ENCODE results near the gene SLC45A1. TPM values are rescaled to one million over a fixed set of nuclear protein-coding genes. Genes with fewer than 3 reads are reported as not detected.

SLC45A1 gene
- total RNA-seq, 1 donor from 2014 or later: 0.51 TPM

DNA sequence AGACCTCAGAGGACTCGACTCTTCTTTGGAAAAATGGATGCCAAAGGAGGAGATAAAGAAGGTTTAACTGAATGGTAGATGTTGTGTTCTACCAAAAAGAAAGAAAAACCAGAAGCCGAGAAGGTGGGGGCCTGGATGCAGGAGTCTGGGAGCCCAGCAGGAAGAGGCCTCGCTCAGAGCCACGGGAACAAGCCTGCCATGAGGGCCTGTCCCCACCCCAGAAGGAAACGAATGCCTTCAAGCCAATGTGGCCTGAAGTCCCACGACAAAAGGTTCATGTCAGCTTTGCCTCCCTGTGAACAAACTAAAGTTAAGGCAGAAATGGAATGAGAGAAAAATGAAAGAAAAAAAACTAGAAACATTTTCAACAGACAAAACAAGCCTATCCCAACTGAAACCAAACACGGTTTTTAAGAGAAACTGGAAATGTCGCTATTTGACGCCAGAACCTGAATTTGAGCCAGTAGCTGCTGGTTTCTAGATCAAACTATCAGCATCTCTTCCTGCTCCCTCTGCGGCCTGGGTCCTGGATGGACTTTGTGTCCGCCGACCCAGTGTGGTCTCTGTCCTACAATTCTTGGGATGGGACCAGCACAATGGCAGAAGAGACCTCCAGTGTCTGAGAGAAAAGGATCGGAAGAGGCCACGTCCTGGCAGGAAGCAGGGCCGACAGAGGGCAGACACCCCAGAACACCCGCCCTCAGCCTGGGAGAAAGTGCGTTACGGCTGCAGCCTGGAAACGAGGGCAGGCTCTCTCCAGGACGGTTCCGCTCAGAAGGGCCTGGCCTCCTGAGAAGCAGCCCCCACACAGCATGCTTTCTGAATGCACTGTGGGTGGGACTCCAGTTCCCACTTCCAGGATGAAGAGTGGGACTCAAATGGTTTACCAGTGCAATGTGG lies 35.2 kb downstream of the SLC45A1 start:
- DNase-seq (ENCODE audit: low read depth in 2 of 2): no peak

DNA sequence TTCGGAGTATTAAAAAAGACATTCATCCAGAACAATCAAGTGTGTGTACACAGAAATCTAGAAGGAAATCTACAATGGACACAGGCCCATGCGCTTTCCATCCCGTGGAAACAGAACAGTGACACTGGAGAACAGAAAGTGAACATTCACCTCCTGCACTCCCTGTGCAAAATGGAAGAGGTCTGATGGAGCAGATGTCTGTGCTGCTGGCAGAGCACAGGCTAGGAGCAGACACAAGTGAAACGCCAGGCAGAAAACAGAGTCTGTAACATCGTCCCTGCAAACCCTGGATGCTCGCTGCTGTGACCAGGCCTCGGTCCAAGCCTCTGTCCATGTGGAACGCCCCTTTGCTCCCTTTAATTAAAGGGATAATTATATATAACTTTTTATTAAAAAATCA lies 36.1 kb downstream of the SLC45A1 start:
- no peak for DNase-seq (ENCODE audit: low read depth in 2 of 2)

DNA sequence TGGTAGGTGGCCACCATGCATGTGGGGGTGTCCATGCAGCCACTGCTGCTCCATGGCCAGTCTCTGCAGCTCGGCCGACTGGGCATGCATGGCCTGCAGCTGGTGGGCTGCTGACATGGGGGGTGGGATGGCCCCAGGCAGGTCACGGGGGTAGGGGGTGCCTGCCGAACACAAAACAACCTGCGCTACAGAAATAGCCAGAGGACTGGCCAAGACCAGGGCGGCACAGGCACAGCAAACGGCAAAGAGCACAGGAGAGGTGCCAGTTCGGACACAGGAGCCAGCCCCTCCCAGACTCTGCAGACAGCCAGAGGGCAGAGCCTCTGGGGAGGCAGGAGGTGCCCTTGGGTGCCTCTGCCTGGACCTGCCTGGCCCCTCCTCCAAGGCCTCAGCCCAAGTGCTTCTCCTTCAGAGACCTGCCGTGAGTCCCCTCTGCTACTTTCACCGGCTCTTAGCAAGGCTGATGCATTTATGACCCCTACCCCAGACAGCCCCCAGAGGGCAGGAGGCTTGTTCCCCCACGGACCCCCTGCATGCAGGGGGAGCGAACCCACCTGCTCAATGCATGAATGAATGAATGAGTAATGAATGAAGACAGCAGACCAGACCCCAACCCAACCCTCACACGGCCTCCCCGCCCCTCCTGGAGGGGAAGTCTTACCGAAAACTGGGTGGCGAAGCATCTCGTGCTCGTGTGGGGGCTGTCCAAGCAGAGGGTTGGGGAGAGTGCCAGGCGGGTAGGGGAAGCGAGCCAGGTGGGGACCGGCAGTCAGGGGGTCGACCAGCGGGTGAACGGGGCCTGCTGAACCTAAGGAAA lies 37.7 kb downstream of the SLC45A1 start:
- DNase-seq (ENCODE audit: low read depth in 2 of 2): no peak

DNA sequence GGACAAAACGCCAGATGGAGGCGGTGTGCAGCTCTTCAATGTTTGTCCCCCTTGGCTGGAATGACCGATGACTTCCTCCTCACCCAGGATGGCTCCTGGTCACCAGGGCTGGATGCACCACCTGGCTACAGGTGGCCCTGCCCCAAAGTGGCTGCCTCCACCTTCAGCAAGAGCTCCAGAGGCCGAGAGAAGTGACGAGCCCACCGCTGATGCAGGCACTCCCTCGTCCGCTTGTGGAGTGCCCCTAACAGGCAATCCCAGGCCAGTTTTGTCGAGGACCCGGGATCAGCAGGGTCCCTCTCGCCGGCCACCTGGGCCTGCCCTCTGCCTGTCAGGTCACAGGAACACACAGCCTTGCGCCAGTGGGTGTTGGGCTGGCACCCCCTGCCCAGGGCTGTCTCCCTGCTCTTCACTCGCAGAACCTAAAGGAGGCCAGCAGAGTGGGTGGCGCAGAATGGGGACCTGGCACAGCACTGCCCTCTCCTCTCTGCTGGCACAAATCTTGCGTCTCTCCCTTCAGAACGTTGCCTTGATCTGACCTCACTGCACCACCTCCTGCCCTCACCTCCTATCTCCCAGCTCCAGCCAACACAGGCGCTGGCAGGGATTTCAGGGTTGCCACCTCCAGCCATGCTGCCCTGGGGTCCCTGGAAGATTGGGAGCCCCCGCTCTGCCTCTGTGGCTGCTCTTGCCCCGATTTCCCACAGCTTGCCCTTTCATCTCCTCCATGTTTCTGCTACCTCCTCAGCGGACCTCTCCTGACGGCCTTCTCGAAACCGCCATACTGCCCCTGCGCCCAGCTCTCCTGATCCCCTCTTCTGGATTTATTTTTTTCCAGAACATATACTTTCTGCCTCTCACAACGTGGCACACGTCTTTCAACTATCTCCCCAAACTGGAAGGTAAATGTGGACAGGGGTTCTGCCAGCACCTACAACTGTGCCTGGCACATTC lies 38.6 kb downstream of the SLC45A1 start:
- no peak for DNase-seq (ENCODE audit: low read depth in 2 of 2)

DNA sequence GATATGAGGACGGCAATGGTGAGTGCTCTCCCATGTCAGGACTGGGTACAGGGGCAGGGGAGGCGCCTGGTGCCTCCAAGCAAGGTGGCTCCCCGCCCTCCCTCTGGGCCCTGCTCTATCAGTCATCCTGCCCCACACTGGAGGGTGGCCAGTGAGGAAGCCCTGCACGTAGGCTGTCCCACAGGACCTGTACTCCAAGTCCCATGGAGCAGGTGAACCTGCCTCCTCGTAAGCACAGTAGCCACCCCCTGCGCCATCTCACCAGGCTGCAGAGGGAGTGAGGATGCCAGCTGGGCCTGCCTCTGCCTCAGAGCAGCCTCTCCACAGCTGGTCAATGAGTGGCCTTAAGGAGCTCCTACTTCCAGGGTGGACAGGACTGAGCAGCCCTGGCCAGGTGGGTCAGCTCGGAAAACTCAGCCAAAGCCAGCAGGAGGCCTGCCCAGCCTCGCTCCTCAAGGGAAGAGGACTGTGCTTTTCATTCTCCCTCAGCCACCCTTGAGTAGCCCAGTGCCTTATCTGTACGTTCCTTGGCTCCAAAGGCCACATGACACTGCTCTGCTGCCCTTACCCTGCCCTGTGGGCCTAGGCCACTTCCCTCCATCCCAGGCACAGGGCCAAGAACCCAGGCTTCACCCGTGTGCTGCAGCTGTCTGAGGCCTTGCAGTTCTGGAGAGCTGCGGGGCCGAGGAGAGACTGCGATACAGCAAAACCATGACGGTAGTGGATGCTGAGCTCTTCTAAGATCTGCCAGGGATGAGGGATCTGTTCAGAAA lies 39.6 kb downstream of the SLC45A1 start:
- DNase-seq (ENCODE audit: low read depth in 2 of 2): no peak

DNA sequence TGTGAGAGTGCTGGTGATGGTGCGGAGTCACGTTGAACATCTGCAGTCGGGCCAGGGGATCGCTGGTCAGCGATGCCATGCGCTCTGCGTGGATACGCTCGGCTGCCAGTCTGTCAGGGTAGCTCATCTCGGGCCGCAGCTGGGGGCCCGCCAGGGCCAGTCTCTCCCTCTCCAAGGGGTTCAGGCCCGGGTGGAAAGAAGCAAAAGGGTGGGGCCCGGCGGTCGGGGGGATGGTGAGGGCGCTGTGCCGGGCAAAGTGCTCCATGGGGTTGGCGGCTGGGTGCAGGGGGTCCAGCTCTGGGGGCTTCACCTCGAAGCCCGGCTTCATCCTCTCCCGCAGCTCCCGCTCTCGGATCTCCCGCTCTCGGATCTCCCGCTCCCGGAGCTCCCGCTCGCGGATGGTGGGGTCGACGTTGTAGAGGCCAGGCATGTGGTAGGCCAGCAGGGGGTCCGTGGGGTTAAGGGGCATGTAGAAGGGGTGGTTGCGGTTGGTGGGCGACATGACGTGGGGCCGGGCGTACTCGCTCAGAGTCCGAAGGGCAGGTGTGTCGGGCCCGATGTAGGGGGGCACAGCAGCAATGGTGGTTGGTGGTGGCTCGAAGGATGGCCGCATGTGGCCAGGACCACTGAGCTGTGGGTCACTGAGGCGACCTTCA lies 40.5 kb downstream of the SLC45A1 start:
- no peak for DNase-seq (ENCODE audit: low read depth in 2 of 2)

DNA sequence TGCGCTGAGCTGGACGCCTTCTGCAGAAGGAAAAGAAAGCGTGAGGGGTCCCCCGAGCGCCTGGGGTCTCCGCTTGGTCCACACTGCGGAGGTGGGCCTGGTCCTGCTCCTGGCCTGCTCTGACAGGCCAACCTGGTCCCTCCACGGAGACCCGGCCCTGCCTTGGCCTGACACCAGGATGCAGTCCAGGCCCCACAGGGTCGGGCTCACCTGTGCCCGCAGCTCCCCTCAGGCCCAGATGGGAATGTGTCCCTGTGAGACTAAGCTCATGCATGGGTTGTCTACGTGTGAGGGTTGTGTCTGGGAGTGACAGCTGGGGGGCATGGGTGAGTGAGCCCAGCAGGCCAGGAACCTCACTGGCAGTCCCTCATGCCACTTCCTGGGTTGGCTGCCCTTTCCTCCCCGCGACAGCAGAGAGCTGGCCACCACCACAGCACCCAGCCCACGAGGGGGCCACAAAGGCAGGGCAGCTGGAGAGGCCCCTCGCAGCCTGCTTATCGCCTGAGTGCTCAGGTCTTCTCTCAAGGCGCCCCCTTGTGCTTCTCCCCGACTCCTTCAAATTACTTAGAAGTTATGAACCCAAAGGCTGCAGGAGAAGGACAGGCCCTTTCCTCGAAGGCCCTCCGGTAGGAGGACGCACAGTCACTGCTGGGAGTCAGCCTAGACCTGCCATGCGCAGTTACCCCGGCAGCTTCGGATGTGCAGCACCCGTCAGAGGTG lies 41.1 kb downstream of the SLC45A1 start:
- DNase-seq (ENCODE audit: low read depth in 2 of 2): no peak

DNA sequence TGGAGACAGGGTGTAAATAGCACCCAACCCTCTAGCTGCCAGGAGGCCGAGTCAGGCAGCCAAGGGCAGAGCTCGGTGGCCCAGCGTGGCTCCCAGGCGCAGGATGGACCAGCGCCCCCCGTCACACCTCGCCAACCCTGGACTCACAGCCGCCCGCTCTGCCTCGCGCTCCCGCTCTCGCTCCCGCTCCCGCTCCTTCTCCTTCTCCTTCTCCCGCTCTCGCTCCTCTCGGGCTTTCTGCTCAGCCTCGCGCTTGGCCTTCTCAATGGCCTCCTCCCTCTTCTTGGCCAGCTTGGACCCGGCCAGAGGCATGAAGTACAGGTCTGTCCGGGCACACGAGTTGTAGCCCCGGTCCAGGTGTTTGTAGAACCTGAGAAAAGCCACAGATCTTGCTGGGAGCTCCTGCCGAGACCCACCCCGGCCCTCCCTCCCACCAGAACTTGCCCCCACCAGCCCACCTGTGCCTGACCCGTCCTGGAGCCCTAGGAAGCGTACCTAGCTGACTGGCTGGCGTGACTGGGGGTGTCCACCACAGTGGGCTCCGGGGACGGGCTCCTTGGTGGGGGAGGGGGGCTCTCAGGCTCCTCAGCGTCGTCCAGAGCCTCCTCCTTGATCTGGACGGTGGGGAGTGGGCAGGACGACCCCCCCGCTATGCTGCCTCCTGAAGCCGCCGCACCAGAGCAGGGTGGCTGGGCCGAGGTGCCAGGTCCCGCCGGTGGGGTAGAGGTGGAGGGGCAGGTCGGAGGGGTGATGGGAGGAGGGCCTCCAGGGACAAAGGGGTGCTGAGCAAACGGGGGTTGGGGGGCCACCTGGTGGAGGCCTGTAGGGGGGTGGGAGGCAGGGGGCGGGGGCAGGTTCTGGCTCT lies 41.9 kb downstream of the SLC45A1 start:
- no peak for DNase-seq (ENCODE audit: low read depth in 2 of 2)

DNA sequence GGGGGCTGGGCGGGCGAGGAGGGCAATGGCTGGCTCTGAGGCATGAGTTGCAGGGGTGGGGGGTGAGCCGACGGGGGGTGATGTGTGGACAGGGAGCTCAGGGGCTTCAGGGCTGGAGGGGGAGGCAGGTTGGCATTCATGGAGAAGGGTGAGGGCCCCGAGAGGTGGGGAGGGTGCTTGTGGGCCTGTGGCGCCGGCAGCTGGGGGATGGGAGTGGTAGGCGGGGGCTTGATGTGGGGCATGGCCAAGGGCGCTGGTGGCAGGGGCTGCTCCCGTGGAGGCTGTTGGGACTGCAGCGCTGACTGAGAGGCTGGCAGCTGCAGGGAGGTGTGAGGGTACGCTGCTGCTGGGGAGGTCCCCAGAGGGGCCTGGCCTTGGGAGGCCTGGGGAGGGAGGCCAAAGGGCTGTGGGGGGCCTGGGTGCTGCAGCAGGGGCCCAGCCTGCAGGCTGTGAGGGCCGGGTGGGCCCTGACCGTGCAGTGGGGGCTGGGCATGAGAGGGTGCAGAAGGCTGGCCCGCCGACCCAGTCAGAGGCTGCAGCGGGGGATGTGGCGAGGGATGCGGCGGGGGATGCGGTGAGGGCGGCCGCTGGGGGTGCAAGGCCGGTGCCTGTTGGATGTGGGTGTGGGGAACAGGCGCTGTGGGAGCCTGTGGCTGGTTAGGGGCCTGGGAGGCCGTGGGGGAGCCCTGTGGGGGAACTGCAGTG lies 42.7 kb downstream of the SLC45A1 start:
- DNase-seq (ENCODE audit: low read depth in 2 of 2): no peak

DNA sequence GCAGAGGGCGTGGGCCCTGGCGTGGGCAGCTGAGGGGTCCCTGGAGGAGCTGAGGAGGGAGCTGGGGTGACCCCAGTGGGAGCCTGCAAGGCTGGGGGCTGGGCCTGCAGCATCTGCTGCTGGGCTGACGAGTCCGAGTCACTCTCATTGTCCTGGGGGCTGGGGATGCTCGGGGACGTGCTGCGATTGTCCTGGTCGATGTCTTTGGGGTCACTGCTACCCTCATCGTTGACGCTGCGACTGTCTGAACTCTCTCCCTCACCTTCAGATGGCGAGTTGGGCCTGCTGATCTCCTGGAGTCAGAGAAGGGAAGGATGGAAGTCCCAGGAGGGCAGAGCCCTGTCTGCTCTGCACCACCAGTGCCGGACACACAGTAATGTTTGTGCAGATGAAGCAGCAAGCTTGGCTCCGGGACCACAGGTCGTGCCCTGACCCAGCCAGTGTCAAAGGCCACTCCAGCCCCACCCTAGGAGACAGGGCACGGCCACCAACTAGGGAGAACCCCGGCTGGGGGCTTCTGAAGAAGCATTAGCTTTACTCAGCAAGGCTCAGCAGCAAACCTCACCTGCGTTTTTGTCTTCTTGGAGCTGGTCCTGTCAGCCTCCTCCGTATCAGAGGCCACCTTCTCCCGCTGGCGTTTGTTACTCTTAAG lies 43.4 kb downstream of the SLC45A1 start:
- DNase-seq (ENCODE audit: low read depth in 2 of 2): no peak

DNA sequence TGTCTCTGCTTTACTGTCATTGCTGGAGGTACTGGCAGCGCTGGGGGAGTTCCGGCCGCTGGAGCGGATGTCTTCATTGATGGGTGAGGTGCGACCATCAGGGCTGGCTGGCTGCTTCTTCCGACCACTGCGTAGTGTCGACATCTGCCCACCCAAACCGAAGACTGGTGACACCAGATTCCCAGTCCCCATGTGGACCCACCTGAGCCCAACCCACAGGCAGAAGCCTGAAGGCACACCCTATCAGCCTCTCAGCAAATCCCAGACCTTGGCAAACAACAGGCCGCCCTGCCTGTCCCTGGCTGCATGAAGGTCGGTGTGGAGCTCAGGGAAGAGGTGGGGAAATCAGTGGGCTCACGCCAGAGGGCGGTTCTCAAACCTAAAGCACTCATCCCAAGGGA lies 44.8 kb downstream of the SLC45A1 start:
- no peak for DNase-seq (ENCODE audit: low read depth in 2 of 2)

DNA sequence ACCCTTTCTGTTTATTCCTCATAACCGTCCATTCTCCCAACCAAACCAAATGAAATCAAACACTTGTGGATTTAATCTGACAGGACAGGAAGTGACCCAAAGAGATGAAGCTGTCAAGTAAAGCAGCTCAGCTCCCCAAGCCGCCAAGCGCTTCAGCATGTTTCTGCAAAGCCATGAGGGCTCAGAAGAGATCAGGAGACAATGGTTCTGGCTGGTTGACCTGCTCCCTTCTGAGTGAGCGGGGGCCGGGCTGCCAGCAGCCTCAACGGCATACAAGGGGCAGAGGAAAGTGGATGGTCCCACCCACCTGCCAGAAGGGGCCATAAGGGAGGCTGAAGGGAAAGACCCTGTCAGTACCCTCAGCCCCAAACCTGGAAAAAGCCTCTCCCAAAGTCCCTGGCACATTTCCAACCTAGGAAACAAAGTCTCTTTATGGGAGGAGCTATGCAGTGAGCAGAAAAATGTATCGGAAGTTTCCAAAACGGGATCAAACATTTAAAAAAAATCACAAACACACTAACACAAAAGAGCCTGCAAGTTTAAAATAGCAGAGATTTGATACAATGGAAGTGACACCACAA lies 45.4 kb downstream of the SLC45A1 start:
- DNase-seq (ENCODE audit: low read depth in 2 of 2): no peak

DNA sequence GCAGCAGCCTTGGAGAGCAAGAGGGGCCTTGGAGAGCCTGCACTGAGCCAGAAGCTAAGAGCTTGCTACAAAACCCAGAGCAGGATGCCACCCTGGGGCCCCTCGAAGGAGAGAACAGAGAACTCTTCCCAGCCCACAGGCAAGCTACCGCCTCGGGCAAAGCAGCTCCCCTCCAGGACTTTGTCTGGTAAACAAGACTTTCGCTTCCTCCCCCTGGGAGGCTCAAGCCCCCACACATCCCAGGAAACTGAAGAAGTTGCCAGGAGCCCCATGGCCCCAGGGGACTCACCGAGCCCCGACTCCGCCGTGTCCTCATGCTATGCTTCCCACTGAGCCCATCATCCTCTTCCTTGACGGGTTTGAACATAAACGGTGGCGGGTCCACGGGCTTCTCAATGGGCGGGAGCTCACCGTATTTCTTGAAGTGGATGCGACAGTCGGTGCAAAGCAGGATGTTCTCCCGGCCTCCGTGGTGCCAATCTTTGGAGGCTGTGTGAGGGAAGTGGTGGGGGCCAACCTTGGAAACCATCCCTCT lies 45.9 kb downstream of the SLC45A1 start:
- DNase-seq (ENCODE audit: low read depth in 2 of 2): no peak

DNA sequence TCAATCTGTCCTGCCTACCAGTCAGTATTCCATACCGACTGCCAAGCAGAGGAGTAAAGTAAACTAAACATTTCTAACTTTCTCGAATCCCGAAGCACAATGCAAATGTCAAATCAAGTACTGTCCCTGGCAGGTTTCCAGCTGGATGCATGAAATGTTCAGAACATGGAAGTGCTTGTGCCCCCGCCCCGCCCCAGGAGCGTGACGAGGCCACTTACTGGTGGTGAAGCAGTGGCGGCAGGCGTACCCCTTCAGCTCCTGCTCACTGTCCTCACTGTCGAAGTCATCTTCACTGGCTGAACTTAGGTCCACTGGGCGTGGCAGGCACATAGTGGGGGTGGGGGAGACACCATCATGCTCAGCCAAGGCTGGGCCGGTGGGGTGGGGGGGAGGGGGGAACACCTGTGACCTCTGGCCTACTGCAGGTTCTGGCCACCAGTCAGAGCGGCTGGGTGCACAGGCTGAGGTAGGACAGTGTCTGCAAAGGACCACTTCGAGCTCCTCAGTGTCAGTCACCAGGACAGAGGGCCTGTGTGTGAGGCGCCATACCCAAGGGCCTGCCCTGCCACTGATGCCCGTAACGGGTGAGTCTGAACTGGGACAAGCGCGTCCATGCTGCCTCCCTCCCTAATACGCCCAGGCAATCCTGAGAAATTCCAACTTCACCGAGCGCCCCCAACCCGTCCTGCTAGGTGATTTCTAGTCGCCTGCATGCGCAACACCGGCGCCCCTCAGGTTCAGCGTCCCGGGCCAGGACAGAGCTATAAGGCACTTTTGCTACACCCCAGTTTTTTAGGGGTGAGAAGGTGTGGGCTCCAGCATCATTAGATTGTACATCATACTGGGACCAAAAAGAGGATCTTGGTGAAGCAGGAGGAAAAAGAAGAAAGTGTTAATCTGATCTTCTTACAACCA lies 46.9 kb downstream of the SLC45A1 start:
- DNase-seq (ENCODE audit: low read depth in 2 of 2): peak in 1 of 2 donors; percentile 54

DNA sequence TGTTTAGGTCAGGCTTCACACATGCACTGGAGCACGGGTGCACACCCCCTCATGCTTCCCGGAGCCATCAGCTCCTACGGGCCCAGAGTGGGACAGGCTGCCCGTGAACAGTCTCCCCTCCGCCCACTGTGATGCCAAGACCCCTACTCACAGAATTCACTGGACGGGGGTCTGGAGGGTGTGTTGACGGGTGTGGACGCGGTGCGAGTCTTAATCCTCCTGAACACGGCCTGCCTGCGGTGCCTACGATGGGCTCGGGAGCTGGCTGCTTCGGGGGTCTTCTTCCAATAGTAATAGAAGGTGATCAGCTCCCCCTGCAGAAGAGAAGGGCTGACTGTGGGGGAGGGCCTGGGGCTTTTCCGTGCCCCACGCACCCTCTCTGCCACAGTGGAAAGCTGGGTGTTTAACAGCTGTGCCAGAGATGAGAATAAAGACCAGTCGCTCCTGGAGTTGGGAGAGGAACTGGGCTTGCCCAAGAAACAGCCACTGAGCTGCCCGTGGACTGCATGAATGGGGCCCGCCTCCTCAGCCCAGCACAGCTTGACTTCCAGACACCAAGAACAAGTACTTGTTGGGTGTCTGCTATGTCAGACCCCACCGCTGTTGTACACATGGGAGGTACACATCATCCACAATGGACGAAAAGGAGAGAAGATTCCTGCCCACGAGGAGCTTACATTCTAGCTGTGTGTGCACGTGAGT lies 47.9 kb downstream of the SLC45A1 start:
- DNase-seq (ENCODE audit: low read depth in 2 of 2): no peak

All from dermis microvascular lymphatic vessel endothelial cell (primary cell).